ENCODE data around the gene PROM2.

Gene PROM2

GRCh38 chr2:95314598-95314963, 40.3 kb downstream of the PROM2 start:
- Mint-ChIP-seq H3K27ac (no peak overlapping the region), H3K4me3 (no peak overlapping the region), H3K9me3 (no peaks in the 10 kb centered on the region), H3K36me3 (ENCODE audit: low read depth) (no peaks in the 10 kb centered on the region), H3K27me3 (ENCODE audit: low read depth) (no peaks in the 10 kb centered on the region), H3K4me1 (ENCODE audit: low read depth) (no peaks in the 10 kb centered on the region)

- Mint-ChIP-seq H3K4me3 (no peak overlapping the region), H3K36me3 (ENCODE audit: low read depth) (no peaks in the 10 kb centered on the region), H3K27ac (no peak overlapping the region), H3K9me3 (no peaks in the 10 kb centered on the region), H3K27me3 (ENCODE audit: low read depth) (no peaks in the 10 kb centered on the region), H3K4me1 (ENCODE audit: low read depth) (no peaks in the 10 kb centered on the region)
Measured at GRCh38 chr2:95314964-95315611, 40.8 kb downstream of the PROM2 start.

GRCh38 chr2:95315801-95316411, 41.7 kb downstream of the PROM2 start:
- H3K4me1 Mint-ChIP-seq (ENCODE audit: low read depth): no peaks in the 10 kb centered on the region
- H3K27ac Mint-ChIP-seq: no peak overlapping the region
- H3K4me3 Mint-ChIP-seq: no peak overlapping the region
- H3K27me3 Mint-ChIP-seq (ENCODE audit: low read depth): no peaks in the 10 kb centered on the region
- H3K36me3 Mint-ChIP-seq (ENCODE audit: low read depth): no peaks in the 10 kb centered on the region
- no peaks in the 10 kb centered on the region for H3K9me3 Mint-ChIP-seq

DNA sequence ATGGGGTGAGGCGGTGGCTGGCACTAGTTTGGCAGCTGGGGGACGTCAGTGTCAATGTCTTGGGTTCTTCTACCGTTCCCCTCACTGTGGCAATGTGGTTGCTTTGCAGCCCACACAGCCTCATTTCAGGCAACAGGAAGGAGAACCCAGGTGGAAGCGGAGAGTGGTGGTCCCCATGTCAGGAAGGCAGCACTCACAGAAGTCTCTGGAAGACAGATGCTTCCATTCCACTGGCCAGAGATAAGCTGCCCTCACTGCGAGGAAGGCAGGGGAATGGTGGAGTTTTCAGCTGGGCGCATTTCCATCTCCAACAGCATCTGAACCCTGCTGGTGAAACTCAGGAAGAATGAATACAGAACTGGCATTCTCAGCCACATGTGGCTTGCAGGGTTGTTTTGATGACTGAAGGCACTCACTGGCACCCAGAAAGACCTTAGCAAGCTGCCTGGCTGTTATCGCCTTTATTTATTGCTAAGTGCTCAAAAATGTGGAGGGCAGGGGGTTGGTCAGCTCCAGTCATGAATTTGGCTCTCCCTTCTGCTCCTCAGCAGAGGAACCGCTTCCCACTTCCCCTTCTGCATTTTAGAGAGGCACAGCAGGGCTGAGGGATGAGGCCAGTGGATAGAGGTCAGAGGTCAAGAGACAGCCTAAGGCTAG, 42.3 kb downstream of the PROM2 start:
- Mint-ChIP-seq H3K36me3 (ENCODE audit: low read depth) (no peaks in the 10 kb centered on the region), H3K27ac (no peak overlapping the region), H3K4me3 (no peak overlapping the region), H3K4me1 (ENCODE audit: low read depth) (no peaks in the 10 kb centered on the region), H3K27me3 (ENCODE audit: low read depth) (no peaks in the 10 kb centered on the region), H3K9me3 (no peaks in the 10 kb centered on the region)

DNA sequence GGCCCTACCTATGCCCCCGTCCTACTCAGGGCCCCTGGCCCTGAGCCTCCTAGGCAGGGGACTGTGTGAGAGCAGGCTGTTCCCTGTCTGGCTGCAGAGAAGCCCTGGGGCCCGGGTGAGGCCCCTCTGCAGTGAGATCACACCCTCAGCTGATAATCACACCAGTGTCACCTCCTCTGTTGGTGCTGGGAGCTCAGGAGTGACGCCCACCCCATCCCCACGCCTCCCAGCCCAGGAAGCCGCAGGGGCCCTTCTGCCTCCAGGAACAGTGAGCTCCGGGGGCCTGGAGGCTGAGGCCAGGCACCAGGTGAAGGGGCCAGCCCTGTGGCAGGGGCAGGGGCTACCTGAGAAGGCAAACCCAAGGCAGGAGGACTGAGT, 42.9 kb downstream of the PROM2 start:
- no peak overlapping the region for H3K27ac Mint-ChIP-seq
- no peaks in the 10 kb centered on the region for H3K36me3 Mint-ChIP-seq (ENCODE audit: low read depth)
- no peaks in the 10 kb centered on the region for H3K27me3 Mint-ChIP-seq (ENCODE audit: low read depth)
- no peak overlapping the region for H3K4me3 Mint-ChIP-seq
- H3K9me3 Mint-ChIP-seq: no peaks in the 10 kb centered on the region
- H3K4me1 Mint-ChIP-seq (ENCODE audit: low read depth): no peaks in the 10 kb centered on the region

- Mint-ChIP-seq H3K9me3 (no peaks in the 10 kb centered on the region), H3K27me3 (ENCODE audit: low read depth) (no peaks in the 10 kb centered on the region), H3K4me3 (no peak overlapping the region), H3K4me1 (ENCODE audit: low read depth) (no peaks in the 10 kb centered on the region), H3K36me3 (ENCODE audit: low read depth) (no peaks in the 10 kb centered on the region), H3K27ac (no peak overlapping the region)
Measured at GRCh38 chr2:95317665-95318425, 43.6 kb downstream of the PROM2 start.

DNA sequence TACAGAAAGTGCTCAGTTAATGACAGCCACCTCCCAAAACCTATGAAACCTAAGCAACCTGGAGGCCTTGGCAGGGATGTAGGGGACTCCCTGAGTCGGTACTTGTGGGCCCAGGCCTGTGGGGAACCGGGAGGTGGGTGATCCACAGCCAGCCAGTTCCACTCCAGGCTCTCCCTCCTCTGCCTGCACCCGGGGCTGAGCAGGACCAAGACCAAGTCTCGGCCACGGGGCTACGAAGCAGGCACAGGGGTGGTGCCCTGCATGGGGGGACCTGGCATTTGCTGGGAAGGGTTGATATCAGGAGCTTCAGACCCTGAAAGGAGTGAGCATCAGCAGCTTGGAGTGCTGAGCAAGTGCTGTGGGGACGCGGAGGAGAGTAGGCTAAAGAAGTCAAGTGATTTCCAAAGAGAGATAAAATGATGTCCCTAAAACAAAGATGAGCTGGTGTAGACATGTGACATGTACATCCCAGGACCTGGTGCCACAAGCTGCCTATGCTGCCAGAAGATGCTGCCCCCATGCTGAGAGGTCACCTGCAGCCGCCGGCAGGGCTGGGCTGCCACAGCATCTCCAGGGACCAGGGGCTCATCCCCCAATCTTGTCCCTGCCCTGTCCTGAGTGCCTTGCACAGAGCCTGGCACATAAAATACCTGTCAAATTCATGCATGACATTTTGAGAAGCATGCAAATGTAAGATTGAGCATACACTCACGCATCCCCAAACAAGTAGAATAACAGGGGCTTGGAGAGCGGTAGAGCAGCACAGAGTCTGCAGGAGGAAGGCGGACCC, 44.4 kb downstream of the PROM2 start:
- no peaks in the 10 kb centered on the region for H3K9me3 Mint-ChIP-seq
- H3K4me3 Mint-ChIP-seq: no peak overlapping the region
- no peak overlapping the region for H3K27ac Mint-ChIP-seq
- H3K27me3 Mint-ChIP-seq (ENCODE audit: low read depth): no peaks in the 10 kb centered on the region
- H3K4me1 Mint-ChIP-seq (ENCODE audit: low read depth): no peaks in the 10 kb centered on the region
- no peaks in the 10 kb centered on the region for H3K36me3 Mint-ChIP-seq (ENCODE audit: low read depth)

DNA sequence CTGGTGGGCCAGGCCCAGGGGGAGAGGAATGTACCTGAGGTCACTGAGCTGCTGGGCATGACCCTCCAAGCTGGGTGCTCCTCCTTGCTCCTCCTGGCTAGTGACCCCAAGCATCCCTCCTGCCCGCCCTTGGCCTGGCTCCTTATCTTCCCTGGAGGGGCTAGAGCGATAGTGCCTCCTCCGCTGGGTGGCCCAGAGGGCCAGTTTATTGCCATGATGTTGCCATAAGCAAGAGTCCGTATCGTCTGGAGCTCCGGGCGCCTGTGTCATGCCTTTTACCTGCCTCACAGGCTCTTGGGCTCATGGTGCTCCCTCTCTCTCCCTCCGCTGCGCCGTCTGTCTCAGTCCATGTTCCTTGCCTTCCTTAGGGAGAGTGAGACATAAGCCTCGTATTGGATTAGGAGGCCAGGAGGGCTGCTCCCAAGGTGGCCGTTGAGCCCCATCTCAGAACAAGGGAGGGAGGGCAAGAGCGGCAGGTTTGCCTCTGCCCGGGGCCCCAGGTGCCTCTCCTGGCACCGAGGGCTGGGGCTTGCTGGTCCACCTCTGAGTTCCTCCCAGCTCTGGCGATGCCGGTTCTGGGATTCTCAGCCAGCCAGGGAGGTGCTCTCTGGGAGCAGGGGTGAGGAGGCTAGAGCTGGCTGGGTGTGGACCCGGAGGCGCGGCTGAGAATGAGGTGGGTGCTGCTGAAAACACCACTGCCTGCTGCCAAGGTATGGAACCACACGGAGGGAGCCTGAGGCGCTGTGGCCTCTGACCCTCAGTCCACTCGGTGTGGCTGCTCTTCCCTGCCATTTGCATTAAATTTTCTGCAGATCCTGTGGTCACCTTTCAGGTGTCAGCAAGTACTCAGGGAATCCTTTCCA, 45.5 kb downstream of the PROM2 start:
- no peak overlapping the region for H3K4me3 Mint-ChIP-seq
- no peaks in the 10 kb centered on the region for H3K36me3 Mint-ChIP-seq (ENCODE audit: low read depth)
- no peaks in the 10 kb centered on the region for H3K4me1 Mint-ChIP-seq (ENCODE audit: low read depth)
- H3K27me3 Mint-ChIP-seq (ENCODE audit: low read depth): no peaks in the 10 kb centered on the region
- no peak overlapping the region for H3K27ac Mint-ChIP-seq
- no peaks in the 10 kb centered on the region for H3K9me3 Mint-ChIP-seq

DNA sequence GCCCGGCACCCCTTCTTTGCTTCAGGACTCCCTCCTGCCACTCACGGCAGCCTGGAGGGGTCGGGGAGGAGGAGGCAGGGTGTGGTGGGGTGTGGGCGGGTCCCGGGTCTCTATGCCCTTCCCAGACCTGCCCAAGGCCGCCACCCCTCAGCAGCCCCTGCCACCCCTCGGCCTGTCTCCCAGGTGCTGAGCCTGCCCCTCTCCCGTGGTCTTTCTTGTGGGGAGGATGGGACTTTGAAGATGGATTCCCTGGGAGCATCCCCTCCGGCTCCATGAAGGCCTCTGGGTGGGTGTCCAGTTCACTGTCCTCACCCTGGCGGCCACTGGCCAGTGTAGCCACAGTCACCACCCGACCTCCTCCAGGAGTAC, 46.1 kb downstream of the PROM2 start:
- no peaks in the 10 kb centered on the region for H3K4me1 Mint-ChIP-seq (ENCODE audit: low read depth)
- H3K4me3 Mint-ChIP-seq: no peak overlapping the region
- H3K36me3 Mint-ChIP-seq (ENCODE audit: low read depth): no peaks in the 10 kb centered on the region
- no peaks in the 10 kb centered on the region for H3K9me3 Mint-ChIP-seq
- H3K27ac Mint-ChIP-seq: no peak overlapping the region
- no peaks in the 10 kb centered on the region for H3K27me3 Mint-ChIP-seq (ENCODE audit: low read depth)

GRCh38 chr2:95320986-95321767, 46.9 kb downstream of the PROM2 start:
- no peaks in the 10 kb centered on the region for H3K4me1 Mint-ChIP-seq (ENCODE audit: low read depth)
- H3K36me3 Mint-ChIP-seq (ENCODE audit: low read depth): no peaks in the 10 kb centered on the region
- H3K27ac Mint-ChIP-seq: no peak overlapping the region
- H3K9me3 Mint-ChIP-seq: no peaks in the 10 kb centered on the region
- no peaks in the 10 kb centered on the region for H3K27me3 Mint-ChIP-seq (ENCODE audit: low read depth)
- no peak overlapping the region for H3K4me3 Mint-ChIP-seq

DNA sequence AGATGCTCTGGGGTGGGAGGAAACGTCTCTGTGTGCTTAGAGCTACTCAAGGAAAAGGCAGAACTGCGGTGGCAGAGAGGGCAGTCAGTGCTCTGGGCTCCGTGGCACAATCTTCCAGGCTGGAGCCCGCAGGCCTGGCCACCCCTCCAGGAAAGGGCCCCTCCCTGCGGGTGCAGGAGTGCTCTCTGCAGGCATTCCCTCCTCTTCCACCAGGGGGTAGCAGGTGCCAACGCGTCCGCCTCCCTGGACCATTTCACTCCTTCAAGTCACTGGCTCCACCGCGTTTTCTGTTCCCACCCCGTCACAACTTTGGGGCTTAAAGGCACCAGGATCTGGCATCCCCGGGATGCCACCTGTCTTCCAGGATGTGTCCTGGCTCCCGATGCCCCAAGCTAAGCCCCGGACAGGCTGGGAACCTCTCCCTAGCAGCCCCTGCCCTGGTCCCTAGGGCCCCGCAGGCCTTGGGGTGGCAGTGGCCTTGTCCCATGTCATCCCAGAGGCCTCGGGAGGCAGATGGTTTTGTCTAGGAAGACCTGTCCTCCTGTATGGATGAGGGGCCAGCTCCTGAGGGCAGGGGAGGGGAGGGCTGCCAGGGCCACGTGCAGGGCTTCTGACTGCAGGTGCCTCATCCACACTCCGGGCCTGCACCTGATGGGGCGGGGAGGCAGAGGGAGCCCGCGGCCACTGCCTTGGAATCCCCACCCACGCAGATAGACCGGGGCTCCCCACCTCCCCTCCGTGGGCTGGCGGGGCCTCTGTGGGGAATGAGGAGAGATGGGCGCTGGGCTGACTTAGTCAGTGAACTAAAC, 49.3 kb downstream of the PROM2 start:
- Mint-ChIP-seq H3K4me3 (no peak overlapping the region), H3K36me3 (ENCODE audit: low read depth) (no peaks in the 10 kb centered on the region), H3K27me3 (ENCODE audit: low read depth) (no peaks in the 10 kb centered on the region), H3K9me3 (no peaks in the 10 kb centered on the region), H3K27ac (no peak overlapping the region), H3K4me1 (ENCODE audit: low read depth) (no peaks in the 10 kb centered on the region)

DNA sequence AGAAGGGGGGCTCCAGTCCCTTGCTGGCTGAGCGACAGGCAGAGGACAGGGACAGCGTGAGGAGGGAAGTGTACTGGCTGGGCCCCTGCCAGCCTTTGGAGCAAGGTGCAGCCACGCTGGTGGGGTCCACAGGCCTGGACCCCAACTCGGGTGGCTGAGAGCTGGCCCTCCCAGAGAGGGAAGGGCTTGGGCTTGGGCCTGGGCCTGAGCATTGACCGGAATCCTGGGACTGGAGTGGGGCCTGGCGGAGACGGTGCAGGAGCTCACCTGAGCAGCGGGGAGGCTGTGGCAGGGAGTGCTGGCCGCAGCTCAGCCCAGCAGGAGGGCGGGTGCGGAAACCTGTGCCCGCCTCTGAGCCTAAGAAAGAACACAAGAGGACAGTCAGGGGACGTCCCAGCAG, 50.8 kb downstream of the PROM2 start:
- Mint-ChIP-seq H3K27ac (no peak overlapping the region), H3K27me3 (ENCODE audit: low read depth) (no peaks in the 10 kb centered on the region), H3K4me3 (no peak overlapping the region), H3K36me3 (ENCODE audit: low read depth) (no peaks in the 10 kb centered on the region), H3K9me3 (no peaks in the 10 kb centered on the region), H3K4me1 (ENCODE audit: low read depth) (no peaks in the 10 kb centered on the region)

Measured in T-helper 1 cell treated with Interleukin-12 subunit alpha and Interleukin-12 subunit beta and Interleukin-4 antibody, amounts not matched to agents 30 μg/mL and 1 μg/mL, for 36 hours (primary cell).